HepG2 (cell line): ENCODE measurements around the gene CNTN4. TPM values are rescaled to one million over a fixed set of nuclear protein-coding genes. Genes with fewer than 3 reads are reported as not detected.

Source experiments
- ATAC-seq: fragments of 200-7000 bp; cut with Tn5 transposase; 3 replicates; pipeline ENCODE4 v1.9.1; 2020; ENCODE audit warnings: mild to moderate bottlenecking, moderate library complexity
- BruUV-seq: library from RNA; stranded (reverse); fragments of 400-500 nt; replicated peaks from 2 replicates; lab custom pipeline; 2021; lab: Mats Ljungman, UMichigan
- CTCF ChIA-PET: fragments of 300-600 bp; formaldehyde crosslinking; extraction: SDS; loops from one replicate; lab custom pipeline; 2021; ENCODE audit warnings: low total read pairs, inconsistent platforms, low intra/inter-chr PET ratio; lab: Yijun Ruan, JAX
- POLR2A ChIA-PET: fragments of 350-600 bp; sonication (Branson Sonifier 250); formaldehyde crosslinking; loops from one replicate; lab custom pipeline; 2020; ENCODE audit warnings: antibody characterized with exemption, inconsistent platforms; lab: Yijun Ruan, JAX
- DNase-seq: peaks from one replicate; pipeline ENCODE4 v3.0.0-alpha.2; 2015; ENCODE audit warnings: low spot score
- FAIRE-seq: peaks from 3 replicates; lab custom pipeline; 2011; peaks lifted over from hg19 to GRCh38; lab: Jason Lieb, UNC
- H2AFZ ChIP-seq: one replicate; pipeline ENCODE4 v1.6.1; 2011; ENCODE audit warnings: low read length, inconsistent platforms
- H3K27ac ChIP-seq: fragments of 300-600 bp; 3 replicates; pipeline ENCODE4 v1.8.0; 2011; ENCODE audit warnings: mixed run types, mild to moderate bottlenecking, mixed read lengths, low read length, inconsistent platforms; ENCODE audit not compliant: insufficient read depth; ENCODE audit errors: extremely low read length
- H3K27me3 ChIP-seq, 2 experiments: fragments of 200-600 bp in 1 of 2; 2 replicates in 1 of 2; 3 replicates in 1 of 2; pipeline versions ENCODE4 v1.6.0 to v1.8.0; 2011; ENCODE audit warnings: low read length in 2 of 2, mild to moderate bottlenecking in 2 of 2, moderate library complexity in 2 of 2, inconsistent platforms in 1 of 2; ENCODE audit not compliant: insufficient read depth in 2 of 2, control insufficient read depth in 1 of 2
- H3K36me3 ChIP-seq, 2 experiments: fragments of 200-600 bp in 1 of 2; replicated peaks in 1 of 2; 2 replicates in 1 of 2; 3 replicates in 1 of 2; pipeline versions ENCODE4 v1.5.1 to v1.8.0; 2011; ENCODE audit warnings: low read length in 2 of 2, inconsistent platforms in 1 of 2; ENCODE audit not compliant: insufficient read depth in 2 of 2, control insufficient read depth in 1 of 2
- H3K4me1 ChIP-seq: 2 replicates; pipeline ENCODE4 v1.5.1; 2012; ENCODE audit warnings: low read length, inconsistent platforms; ENCODE audit not compliant: insufficient read depth
- H3K4me2 ChIP-seq: 2 replicates; pipeline ENCODE4 v1.6.0; 2011; ENCODE audit warnings: low read depth, low read length, inconsistent platforms
- H3K4me3 ChIP-seq, 3 experiments: fragments of 200-600 bp in 1 of 3; sonication (generic), shearing (Covaris generic) in 1 of 3; replicated peaks in 1 of 3; 2 replicates each; pipeline ENCODE4 v1.5.1; 2011 to 2016; ENCODE audit warnings: low read length in 3 of 3, inconsistent platforms in 2 of 3, low read depth in 2 of 3, mild to moderate bottlenecking in 2 of 3, control low read depth in 1 of 3, mixed read lengths in 1 of 3; ENCODE audit not compliant: insufficient read depth in 1 of 3
- H3K79me2 ChIP-seq: one replicate; pipeline ENCODE4 v1.6.1; 2011; ENCODE audit warnings: low read length, inconsistent platforms; ENCODE audit not compliant: insufficient read depth
- H3K9ac ChIP-seq: 2 replicates; pipeline ENCODE4 v1.6.0; 2011; ENCODE audit warnings: mild to moderate bottlenecking, low read depth, low read length, inconsistent platforms; ENCODE audit not compliant: insufficient read depth
- H3K9me3 ChIP-seq: 2 replicates; pipeline ENCODE4 v1.5.1; 2012; ENCODE audit warnings: mild to moderate bottlenecking, low read length
- H4K20me1 ChIP-seq: 2 replicates; pipeline ENCODE4 v1.6.0; 2011; ENCODE audit warnings: inconsistent platforms, mild to moderate bottlenecking, low read length, moderate library complexity; ENCODE audit not compliant: insufficient read depth
- CEBPG ChIP-seq: IDR thresholded peaks from 2 replicates; pipeline ENCODE4 v1.6.1; 2016
- GFI1 ChIP-seq: sonication (generic); formaldehyde crosslinking; IDR thresholded peaks from 2 replicates; pipeline ENCODE4 v1.5.0; 2020; ENCODE audit warnings: missing genetic modification reagents, mild to moderate bottlenecking, borderline replicate concordance
- RXRB ChIP-seq: IDR thresholded peaks from 2 replicates; pipeline ENCODE4 v1.6.1; 2016; ENCODE audit warnings: borderline replicate concordance, missing genetic modification reagents, missing compliant biosample characterization
- TBP ChIP-seq: sonication (generic); formaldehyde crosslinking; IDR thresholded peaks from 2 replicates; pipeline ENCODE4 v1.5.0; 2020; ENCODE audit warnings: missing genetic modification reagents
- ZC3H13 ChIP-seq: sonication (generic); formaldehyde crosslinking; IDR thresholded peaks from 2 replicates; pipeline ENCODE4 v1.8.1; 2023; ENCODE audit warnings: mild to moderate bottlenecking, missing genetic modification reagents, moderate library complexity
- ZNF792 ChIP-seq: IDR thresholded peaks from 2 replicates; pipeline ENCODE4 v1.6.1; 2016
- WGBS: methylation state at CpG from one replicate; pipeline ENCODE4 v1.1.6; 2017; ENCODE audit warnings: low lambda C conversion rate; 5-methylcytosine and 5-hydroxymethylcytosine counted together
- in situ Hi-C: cut with HindIII; loops from 2 replicates; pipeline ENCODE4 v1.10.0; 2017; ENCODE audit warnings: low pct_unique_long_range_greater_than_20kb; ENCODE audit not compliant: extremely low pct_ligation_motif_present
- intact Hi-C: fragments of 100-400 bp; cut with micrococcal nuclease; formaldehyde crosslinking; loops from one replicate; pipeline ENCODE4 v1.10.0; 2022; ENCODE audit not compliant: unreplicated experiment
- polyA plus RNA-seq, 8 experiments: library from polyadenylated mRNA; depleted of rRNA in 3 of 8; stranded (reverse) in 7 of 8; unstranded in 1 of 8; fragments of >200 nt; fragmentation: Illumina TruSeq in 4 of 8; extraction: Trizol in 4 of 8; gene quantifications; 2 replicates each; pipeline versions ENCODE4 v1.2.1 to v1.2.3, GENCODE V29; 2011 to 2016; ENCODE audit warnings: low read depth in 4 of 8, missing spikeins in 1 of 8, mixed read lengths in 1 of 8; ENCODE audit not compliant: insufficient read depth in 1 of 8
- total RNA-seq, 5 experiments: library from RNA; depleted of rRNA; stranded (reverse); fragments of >200 nt; fragmentation: Illumina TruSeq; extraction: Trizol; gene quantifications; 2 replicates each; pipeline ENCODE4 v1.2.3, GENCODE V29; 2016; ENCODE audit warnings: low read depth in 1 of 5

CNTN4 gene
- total and polyA plus RNA-seq, 2 of the 13 experiments (the other 11 are each of a cell fraction or from before 2014, with no cell fraction given), result 0.01 to 0.13 TPM

DNA sequence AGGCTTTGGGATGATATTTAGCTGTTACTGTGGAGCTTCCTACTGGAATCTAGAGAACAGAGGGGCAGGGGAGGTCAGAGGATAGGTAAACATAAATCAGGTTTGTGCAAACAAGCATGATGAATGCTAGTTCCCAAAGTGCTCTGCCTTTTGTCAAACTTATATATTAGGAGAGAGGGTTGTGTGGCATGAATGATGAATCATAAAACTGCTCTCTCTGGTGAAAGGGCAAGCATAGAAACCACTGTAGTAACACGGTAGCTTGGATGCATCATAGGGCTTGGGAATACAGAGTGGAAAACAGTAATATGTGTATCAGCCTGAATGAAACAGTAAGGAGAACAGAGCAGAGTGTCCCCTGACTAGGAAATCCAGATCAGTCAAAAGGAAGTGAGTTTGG is 524.8 kb downstream of the CNTN4 start:
- Histone ChIP-seq H3K4me1 (no peaks in the 10 kb centered on the region), H3K9me3 (no peaks in the 10 kb centered on the region), H3K79me2 (no peaks in the 10 kb centered on the region), H3K4me2 (no peak overlapping the region), H4K20me1 (no peaks in the 10 kb centered on the region), H3K36me3 (no peaks in the 10 kb centered on the region), H2AFZ (no peak overlapping the region), H3K27ac (no peak overlapping the region), H3K4me3 (no peak overlapping the region), H3K9ac (no peak overlapping the region), H3K27me3 (no peaks in the 10 kb centered on the region)
- ChIA-PET CTCF (no interaction called here), POLR2A (no interaction called here)
- DNase-seq (no peak), FAIRE-seq (no peak), ATAC-seq (no peak)
- in situ Hi-C loops, result no loop called here
- WGBS, result 0% methylated on average over 1 of the region's 1 CpG
- intact Hi-C loops, result no loop called here
- BruUV-seq, result no TSS peak
- TF ChIP-seq GFI1 (CRISPR knock-in tag) (peak; percentile 74), RXRB (CRISPR knock-in tag) (no peak)

DNA sequence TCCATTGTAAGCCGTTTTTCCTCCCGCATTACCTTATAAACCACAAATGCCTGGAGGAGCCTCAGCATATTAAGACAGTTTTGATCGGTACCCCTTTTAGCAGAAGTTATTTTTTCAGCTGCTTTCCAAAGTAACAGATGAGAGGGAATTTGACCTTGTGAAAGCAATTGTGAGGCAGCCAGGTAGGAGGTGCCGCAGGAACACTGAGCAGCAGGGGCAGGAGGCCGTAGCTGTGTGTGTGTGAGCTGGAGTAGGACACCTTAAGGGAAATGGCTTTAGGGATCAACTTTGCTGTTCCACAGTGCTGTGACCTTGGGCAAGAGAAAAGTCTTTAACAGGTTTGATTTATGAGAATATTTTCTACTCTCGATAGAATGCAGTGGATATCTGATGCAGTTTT is 529.5 kb downstream of the CNTN4 start:
- TF ChIP-seq CEBPG (no peak), ZNF792 (CRISPR knock-in tag) (no peak), ZC3H13 (no peak), TBP (CRISPR knock-in tag) (no peak)
- TF ChIP-seq, all 625 proteins: peak for 0
- no peaks in the 10 kb centered on the region for H4K20me1 ChIP-seq
- POLR2A ChIA-PET, result no interaction called here
- DNase-seq, result no peak
- CTCF ChIA-PET, result no interaction called here
- no TSS peak for BruUV-seq
- no peak overlapping the region for H2AFZ ChIP-seq
- H3K4me2 ChIP-seq, result no peak overlapping the region
- no peaks in the 10 kb centered on the region for H3K36me3 ChIP-seq
- H3K27me3 ChIP-seq, result no peaks in the 10 kb centered on the region
- H3K9me3 ChIP-seq, result no peaks in the 10 kb centered on the region
- H3K4me1 ChIP-seq, result no peaks in the 10 kb centered on the region
- no peak overlapping the region for H3K27ac ChIP-seq
- no peak for ATAC-seq
- no peak overlapping the region for H3K4me3 ChIP-seq
- 25% methylated on average over 6 of the region's 6 CpGs for WGBS
- H3K9ac ChIP-seq, result no peak overlapping the region
- intact Hi-C loops (no loop called here), in situ Hi-C loops (no loop called here)
- no peaks in the 10 kb centered on the region for H3K79me2 ChIP-seq
- no peak for FAIRE-seq
